OCI-LY3 (cell line): ENCODE results near the gene ANKRD11.

Experiments
- H2AFZ ChIP-seq: fragments of 200-600, 300-600 bp; shearing (Covaris generic); 2 replicates; pipeline ENCODE4 v1.6.0; 2014; ENCODE audit warnings: antibody characterized with exemption, low read depth, low read length
- H3K27ac ChIP-seq: fragments of 200-600, 300-600 bp; sonication (generic); 2 replicates; pipeline ENCODE4 v1.5.1; 2014; ENCODE audit warnings: mild to moderate bottlenecking, low read length, moderate library complexity, mixed read lengths
- H3K27me3 ChIP-seq: fragments of 200-600, 300-600 bp; sonication (generic); 2 replicates; pipeline ENCODE4 v1.6.1; 2014; ENCODE audit warnings: low read depth, low read length, mixed read lengths
- H3K36me3 ChIP-seq: fragments of 200-600, 300-600 bp; sonication (generic); replicated peaks from 2 replicates; pipeline ENCODE3; 2014; ENCODE audit warnings: low read depth, low read length, mixed read lengths
- H3K4me1 ChIP-seq: fragments of 300-600, 200-600 bp; sonication (generic); 2 replicates; pipeline ENCODE4 v1.6.1; 2014; ENCODE audit warnings: low read length, mixed read lengths
- H3K4me2 ChIP-seq: fragments of 200-600, 300-600 bp; sonication (generic); 2 replicates; pipeline ENCODE4 v1.6.1; 2014; ENCODE audit warnings: low read length, mixed read lengths
- H3K4me3 ChIP-seq: fragments of 300-600, 200-600 bp; sonication (generic); 2 replicates; pipeline ENCODE4 v1.5.1; 2014; ENCODE audit warnings: antibody characterized with exemption, mild to moderate bottlenecking, low read length, moderate library complexity
- H3K79me2 ChIP-seq: fragments of 300-600, 200-600 bp; shearing (Covaris generic); 2 replicates; pipeline ENCODE4 v1.6.1; 2014; ENCODE audit warnings: mild to moderate bottlenecking, low read length, mixed read lengths
- H3K9ac ChIP-seq: fragments of 300-600, 200-600 bp; shearing (Covaris generic); 2 replicates; pipeline ENCODE4 v1.6.0; 2014; ENCODE audit warnings: mild to moderate bottlenecking, low read length, moderate library complexity
- H3K9me3 ChIP-seq: fragments of 200-600, 300-600 bp; shearing (Covaris generic); 2 replicates; pipeline ENCODE4 v1.6.1; 2014; ENCODE audit warnings: low read length, mixed read lengths; ENCODE audit not compliant: insufficient read depth
- H4K20me1 ChIP-seq: fragments of 200-600, 300-600 bp; sonication (generic); 2 replicates; pipeline ENCODE4 v1.6.1; 2016; ENCODE audit warnings: low read length, mixed read lengths; ENCODE audit not compliant: insufficient read depth
- CTCF ChIP-seq: fragments of 200-600, 300-600 bp; sonication (generic); IDR thresholded peaks from 2 replicates; pipeline ENCODE4 v1.5.1; 2014; ENCODE audit warnings: antibody characterized with exemption, low read length, low read depth
- EZH2phosphoT487 ChIP-seq: fragments of 200-600 bp; shearing (Covaris generic); IDR thresholded peaks from 2 replicates; pipeline ENCODE4 v1.6.1; 2018; ENCODE audit warnings: antibody characterized with exemption, mixed run types, low read depth

ANKRD11 gene

DNA sequence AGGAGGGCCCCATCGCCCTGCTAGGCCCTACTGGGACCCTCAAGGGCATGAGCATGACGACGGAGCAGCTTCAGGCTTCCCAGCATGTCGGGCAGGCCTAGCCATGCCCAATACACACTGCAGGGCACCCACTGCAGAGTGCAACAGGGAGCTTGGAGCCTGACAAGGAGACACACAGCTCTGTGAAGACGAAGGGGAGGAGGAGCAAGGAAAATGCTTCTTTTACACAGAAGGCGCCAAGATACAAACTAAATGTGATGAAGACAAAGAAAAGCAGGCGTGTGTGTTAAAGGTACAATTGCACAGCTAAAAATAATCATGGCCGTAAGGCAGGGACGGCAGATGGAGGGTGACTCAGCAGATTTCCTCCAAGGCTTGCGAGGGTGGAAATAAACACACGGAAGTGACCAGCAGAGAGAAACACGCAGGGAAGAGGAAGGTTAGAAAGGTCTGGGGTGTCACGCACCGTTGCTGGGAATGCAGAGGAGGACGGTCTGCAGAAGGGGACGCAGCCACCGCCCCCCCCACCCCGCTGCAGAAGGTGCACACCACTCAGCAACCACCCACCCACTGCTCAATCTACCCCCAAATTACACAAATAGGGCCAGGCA lies 164.4 kb downstream of the ANKRD11 start:
- no peak overlapping the region for H3K27ac ChIP-seq
- H3K79me2 ChIP-seq: peaks cover 98% of the 10 kb centered on the region
- H4K20me1 ChIP-seq: peaks cover 96% of the 10 kb centered on the region
- H3K4me3 ChIP-seq: no peak overlapping the region
- no peaks in the 10 kb centered on the region for H3K27me3 ChIP-seq
- peaks cover 26% of the 10 kb centered on the region for H3K4me1 ChIP-seq
- H3K9me3 ChIP-seq: no peaks in the 10 kb centered on the region
- no peak overlapping the region; the same call in 1 of the 2 replicates for H3K4me2 ChIP-seq
- TF ChIP-seq CTCF (no peak), EZH2phosphoT487 (no peak)
- H3K36me3 ChIP-seq: peaks cover 7% of the 10 kb centered on the region
- H3K9ac ChIP-seq: no peak overlapping the region
- H2AFZ ChIP-seq: no peak overlapping the region

GRCh38 chr16:89324056-89325010 lies 166.0 kb downstream of the ANKRD11 start:
- Histone ChIP-seq H3K27me3 (no peaks in the 10 kb centered on the region), H3K36me3 (peaks cover 3% of the 10 kb centered on the region), H3K9me3 (no peaks in the 10 kb centered on the region), H4K20me1 (peaks cover 98% of the 10 kb centered on the region), H2AFZ (no peak overlapping the region), H3K4me2 (peak overlapping the region; percentile 48), H3K4me1 (peaks cover 34% of the 10 kb centered on the region), H3K4me3 (no peak overlapping the region), H3K9ac (no peak overlapping the region), H3K27ac (no peak overlapping the region), H3K79me2 (peaks cover 99% of the 10 kb centered on the region)
- TF ChIP-seq CTCF (no peak), EZH2phosphoT487 (no peak)

DNA sequence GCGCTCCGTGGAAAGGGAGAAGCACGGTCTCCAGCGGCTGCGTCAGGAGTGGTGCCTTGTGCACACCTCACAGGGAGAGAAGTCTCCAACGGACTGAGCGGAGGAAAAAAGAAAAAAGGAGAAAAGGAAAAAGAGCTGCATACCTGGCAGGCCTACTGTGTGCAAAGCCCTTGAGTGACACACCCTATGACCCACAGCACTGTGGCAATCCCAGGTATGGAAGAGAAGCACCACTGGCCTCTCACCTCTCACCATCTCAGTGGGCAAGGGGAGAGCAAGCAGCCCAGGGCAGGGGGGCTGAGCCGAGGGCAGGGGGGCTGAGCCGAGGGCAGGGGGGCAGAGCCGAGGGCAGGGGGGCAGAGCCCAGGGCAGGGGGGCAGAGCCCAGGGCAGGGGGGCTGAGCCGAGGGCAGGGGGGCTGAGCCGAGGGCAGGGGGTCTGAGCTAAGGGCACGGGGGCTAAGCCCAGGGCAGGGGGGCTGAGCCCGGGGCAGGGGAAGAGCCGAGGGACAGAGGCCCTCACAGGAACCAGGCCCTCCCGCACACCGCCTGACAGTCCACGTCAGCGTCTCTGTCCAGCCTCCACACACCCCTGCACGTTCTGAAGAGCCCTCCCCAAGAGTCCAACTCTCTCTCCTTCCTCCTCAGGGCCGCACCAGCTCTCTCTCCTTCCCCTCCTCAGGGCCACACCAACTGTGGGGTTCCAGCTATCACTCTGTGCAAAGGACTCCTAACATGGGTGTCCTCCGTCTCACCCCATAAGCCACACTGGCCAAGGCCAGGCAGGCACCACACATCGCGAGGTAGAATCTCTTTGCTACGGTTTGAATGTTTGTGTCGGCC lies 167.0 kb downstream of the ANKRD11 start:
- H3K4me3 ChIP-seq: no peak overlapping the region
- no peaks in the 10 kb centered on the region for H3K27me3 ChIP-seq
- H3K4me2 ChIP-seq: no peak overlapping the region
- peaks cover 99% of the 10 kb centered on the region for H4K20me1 ChIP-seq
- H3K36me3 ChIP-seq: peaks cover 3% of the 10 kb centered on the region
- no peak overlapping the region for H3K9ac ChIP-seq
- no peak overlapping the region for H3K27ac ChIP-seq
- H3K79me2 ChIP-seq: peaks cover 99% of the 10 kb centered on the region
- peaks cover 34% of the 10 kb centered on the region for H3K4me1 ChIP-seq
- no peaks in the 10 kb centered on the region for H3K9me3 ChIP-seq
- H2AFZ ChIP-seq: no peak overlapping the region
- TF ChIP-seq CTCF (no peak), EZH2phosphoT487 (no peak)
